HG02642 (cell line): ENCODE results near the gene ZNF552.
"Not testable (repeated sequence)": the region's sequence is repeated elsewhere in the genome, so short reads cannot be mapped to it uniquely, and the experiment has no call there.

Source experiments
- ATAC-seq: cut with Tn5 transposase; IDR thresholded peaks from one replicate; pipeline ENCODE4 v1.9.1; 2021; ENCODE audit warnings: mild to moderate bottlenecking; ENCODE audit not compliant: unreplicated experiment, poor library complexity

ZNF552 gene

GRCh38 chr19:57819475-57820148, 4.9 kb upstream of the ZNF552 start:
- ATAC-seq = peak; percentile 89

- no peak for ATAC-seq
Measured at GRCh38 chr19:57818378-57818777, 3.7 kb upstream of the ZNF552 start.

GRCh38 chr19:57817976-57818375, 3.3 kb upstream of the ZNF552 start:
- no peak for ATAC-seq

GRCh38 chr19:57816652-57817051, 1.9 kb upstream of the ZNF552 start:
- no peak for ATAC-seq

- no peak for ATAC-seq
Measured at GRCh38 chr19:57815247-57816075, 748 bp upstream of the ZNF552 start.

GRCh38 chr19:57813919-57814504, 701 bp downstream of the ZNF552 start:
- ATAC-seq = no peak

GRCh38 chr19:57812975-57813820, 1.5 kb downstream of the ZNF552 start:
- ATAC-seq = not testable (repeated sequence)

GRCh38 chr19:57812226-57812625, 2.5 kb downstream of the ZNF552 start:
- no peak for ATAC-seq

GRCh38 chr19:57810410-57811295, 4.1 kb downstream of the ZNF552 start:
- not testable (repeated sequence) for ATAC-seq

GRCh38 chr19:57807541-57807940, 7.2 kb downstream of the ZNF552 start:
- ATAC-seq = no peak

- ATAC-seq = no peak
Measured at GRCh38 chr19:57803594-57804325, 11.0 kb downstream of the ZNF552 start.

- ATAC-seq = no peak
Measured at GRCh38 chr19:57803265-57803593, 11.5 kb downstream of the ZNF552 start.

- no peak for ATAC-seq
Measured at GRCh38 chr19:57802269-57802668, 12.4 kb downstream of the ZNF552 start.

GRCh38 chr19:57800696-57801095, 14.0 kb downstream of the ZNF552 start:
- no peak for ATAC-seq

- ATAC-seq = not testable (repeated sequence)
Measured at GRCh38 chr19:57796580-57796979, 18.1 kb downstream of the ZNF552 start.

GRCh38 chr19:57789288-57789687, 25.4 kb downstream of the ZNF552 start:
- ATAC-seq = no peak

- no peak for ATAC-seq
Measured at GRCh38 chr19:57788114-57788692, 26.5 kb downstream of the ZNF552 start.

GRCh38 chr19:57786906-57787305, 27.8 kb downstream of the ZNF552 start:
- no peak for ATAC-seq

- ATAC-seq = no peak
Measured at GRCh38 chr19:57786286-57786685, 28.4 kb downstream of the ZNF552 start.
